B cell (primary cell): Measurements from ENCODE around the gene MIPOL1. TPM values are rescaled to one million over a fixed set of nuclear protein-coding genes. Genes with fewer than 3 reads are reported as not detected.

Experiments
- ATAC-seq: fragments of 200-7000 bp; cut with Tn5 transposase; one replicate; pipeline ENCODE4 v1.10.0; 2021; ENCODE audit warnings: low read depth, mild to moderate bottlenecking, moderate number of reproducible peaks, moderate library complexity
- CTCF ChIA-PET: fragments of 350-600 bp; sonication (Branson Sonifier 250); formaldehyde crosslinking; loops from one replicate; lab custom pipeline; 2021; ENCODE audit warnings: antibody characterized with exemption, inconsistent platforms; lab: Charles Lee
- POLR2A ChIA-PET: fragments of 350-600 bp; sonication (Branson Sonifier 250); formaldehyde crosslinking; loops from one replicate; lab custom pipeline; 2021; ENCODE audit warnings: antibody characterized with exemption; lab: Charles Lee
- DNase-seq: peaks from one replicate; pipeline ENCODE4 v3.0.0; 2013
- H2AFZ ChIP-seq: 2 replicates; pipeline ENCODE4 v1.6.1; 2012; ENCODE audit warnings: mild to moderate bottlenecking, low read depth, low read length; ENCODE audit not compliant: insufficient read depth, poor library complexity, severe bottlenecking
- H3K27ac ChIP-seq, 2 donors: 1 replicate in 1 of 2; 2 replicates in 1 of 2; pipeline ENCODE4 v1.5.1; 2012 to 2013; ENCODE audit warnings: low read length in 2 of 2, mild to moderate bottlenecking in 2 of 2, moderate library complexity in 1 of 2
- H3K27me3 ChIP-seq, 4 experiments: fragments of 200-600 bp in 1 of 4; sonication (generic) in 1 of 4; replicated peaks in 1 of 4; 1 replicate in 2 of 4; 2 replicates in 2 of 4; pipeline versions ENCODE4 v1.6.1 to v1.7.0; 2013 to 2016; ENCODE audit warnings: low read length in 3 of 4, mild to moderate bottlenecking in 2 of 4, mixed read lengths in 1 of 4, moderate library complexity in 1 of 4; ENCODE audit not compliant: insufficient read depth in 4 of 4, control insufficient read depth in 3 of 4; ENCODE audit errors: control extremely low read depth in 1 of 4
- H3K36me3 ChIP-seq, 2 experiments: replicated peaks in 1 of 2; 1 replicate in 1 of 2; 2 replicates in 1 of 2; pipeline versions ENCODE4 v1.6.1 to v1.7.1; 2013; ENCODE audit warnings: low read length in 1 of 2; ENCODE audit not compliant: insufficient read depth in 2 of 2, control insufficient read depth in 1 of 2; ENCODE audit errors: control extremely low read depth in 1 of 2, extremely low read depth in 1 of 2
- H3K4me1 ChIP-seq, 2 donors: fragments of 200-600 bp in 1 of 2; sonication (generic) in 1 of 2; 1 replicate in 1 of 2; 2 replicates in 1 of 2; pipeline versions ENCODE4 v1.5.1 to v1.6.1; 2013 to 2017; ENCODE audit warnings: low read length in 2 of 2; ENCODE audit not compliant: control insufficient read depth in 2 of 2, insufficient read depth in 2 of 2
- H3K4me2 ChIP-seq: replicated peaks from 2 replicates; pipeline ENCODE3; 2012; ENCODE audit warnings: mild to moderate bottlenecking, low read depth, low read length; ENCODE audit not compliant: poor library complexity, severe bottlenecking
- H3K4me3 ChIP-seq, 5 experiments: fragments of 200-600 bp in 1 of 5; sonication (generic) in 1 of 5; 1 replicate in 3 of 5; 2 replicates in 2 of 5; pipeline versions ENCODE4 v1.5.1 to v1.7.0; 2011 to 2016; ENCODE audit warnings: low read length in 4 of 5, mild to moderate bottlenecking in 4 of 5, low read depth in 2 of 5, control low read depth in 1 of 5, moderate library complexity in 1 of 5; ENCODE audit not compliant: insufficient read depth in 1 of 5; ENCODE audit errors: control extremely low read depth in 1 of 5, extremely low read depth in 1 of 5
- H3K79me2 ChIP-seq: fragments of 200-600 bp; sonication (generic); one replicate; pipeline ENCODE4 v1.6.0; 2016; ENCODE audit warnings: low read length; ENCODE audit not compliant: control insufficient read depth, insufficient read depth
- H3K9ac ChIP-seq: fragments of 200-600 bp; sonication (generic); 2 replicates; pipeline ENCODE4 v1.6.1; 2017; ENCODE audit warnings: mild to moderate bottlenecking, low read length, moderate library complexity
- H3K9me3 ChIP-seq, 3 donors: one replicate each; pipeline versions ENCODE4 v1.6.1 to v1.7.1; 2013; ENCODE audit warnings: low read length in 2 of 3; ENCODE audit not compliant: control insufficient read depth in 2 of 3, insufficient read depth in 1 of 3; ENCODE audit errors: control extremely low read depth in 1 of 3
- H4K20me1 ChIP-seq: 2 replicates; pipeline ENCODE4 v1.6.0; 2012; ENCODE audit warnings: mild to moderate bottlenecking, low read length; ENCODE audit not compliant: insufficient read depth, control insufficient read depth, poor library complexity, severe bottlenecking
- H3K27ac Mint-ChIP-seq: one replicate; pipeline ENCODE4 v1.8.0; 2021; ENCODE audit warnings: mixed read lengths
- H3K27me3 Mint-ChIP-seq: one replicate; pipeline ENCODE4 v1.8.0; 2021; ENCODE audit warnings: mixed read lengths
- H3K4me1 Mint-ChIP-seq: one replicate; pipeline ENCODE4 v1.8.0; 2021; ENCODE audit warnings: mixed read lengths
- H3K4me3 Mint-ChIP-seq: one replicate; pipeline ENCODE4 v1.8.0; 2021; ENCODE audit warnings: mixed read lengths
- H3K9me3 Mint-ChIP-seq: one replicate; pipeline ENCODE4 v1.8.0; 2022; ENCODE audit warnings: mixed read lengths; ENCODE audit not compliant: insufficient read depth
- CTCF ChIP-seq: fragments of 200-600 bp; IDR thresholded peaks from one replicate; pipeline ENCODE4 v1.8.0; 2022; ENCODE audit warnings: antibody characterized with exemption, mild to moderate bottlenecking
- EZH2 ChIP-seq: IDR thresholded peaks from 2 replicates; pipeline ENCODE4 v1.6.1; 2012; ENCODE audit warnings: borderline replicate concordance, low read depth, mild to moderate bottlenecking, moderate library complexity, low read length; ENCODE audit not compliant: insufficient read depth, poor library complexity, severe bottlenecking
- WGBS: methylation state at CpG from one replicate; pipeline ENCODE4 v1.1.5; 2013; ENCODE audit warnings: missing lambda C conversion rate; ENCODE audit not compliant: insufficient coverage; 5-methylcytosine and 5-hydroxymethylcytosine counted together
- intact Hi-C: fragments of 100-400 bp; cut with micrococcal nuclease; formaldehyde crosslinking; loops from one replicate; pipeline ENCODE4 v1.10.0; 2022
- polyA plus RNA-seq: library from polyadenylated mRNA; depleted of rRNA; stranded (reverse); fragments of >200 nt; gene quantifications from 2 replicates; pipeline ENCODE4 v1.2.3, GENCODE V29; 2012
- total RNA-seq, 2 donors: library from RNA; stranded (reverse); fragments of 120-200 nt in 1 of 2; gene quantifications; 1 replicate in 1 of 2; 2 replicates in 1 of 2; pipeline versions ENCODE4 v1.2.3 to v1.2.4, GENCODE V29; 2013 to 2022

The MIPOL1 gene
- total and polyA plus RNA-seq, 2 donors (not counting 1 experiment from before 2014, with no cell fraction given), result 0.17 TPM; not detected in 1

DNA sequence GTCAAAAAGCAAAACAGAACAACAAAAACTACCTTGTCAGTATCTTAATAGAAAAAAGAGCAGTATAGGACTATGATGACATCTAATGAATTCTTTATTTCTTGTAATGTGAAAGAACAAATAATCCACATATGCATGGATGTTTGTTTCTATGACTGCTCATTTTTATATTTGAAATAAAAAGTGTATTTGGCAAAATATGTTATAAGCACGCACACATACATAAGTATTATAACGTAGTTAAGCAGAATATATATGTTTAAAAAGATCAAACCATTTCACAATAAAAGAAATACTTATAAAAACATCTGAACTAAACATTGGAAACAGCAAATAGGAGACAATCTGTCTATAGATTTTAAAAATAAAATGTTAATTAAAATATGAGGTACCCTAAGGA lies 74.8 kb downstream of the MIPOL1 start:
- H3K9me3 ChIP-seq, result no peaks in the 10 kb centered on the region

DNA sequence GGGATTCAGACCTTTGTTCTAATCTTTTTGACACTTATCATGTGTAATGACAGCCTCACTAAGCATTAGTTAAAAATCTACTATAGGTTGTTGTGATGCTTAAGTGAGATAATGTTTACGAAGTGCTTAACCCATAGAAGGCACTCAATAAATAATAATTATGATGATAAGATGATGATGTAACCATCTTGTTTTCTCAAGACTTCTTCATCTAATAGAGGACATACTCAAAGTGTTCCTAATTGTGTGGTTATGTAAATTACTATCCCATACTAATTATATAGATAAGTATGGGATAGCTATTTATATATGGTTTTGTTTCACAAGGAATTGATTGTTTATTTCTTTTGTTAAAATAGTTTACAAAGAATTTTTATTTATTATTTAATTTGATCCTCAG lies 76.9 kb downstream of the MIPOL1 start:
- H3K27me3 ChIP-seq, result no peaks in the 10 kb centered on the region
- no peaks in the 10 kb centered on the region for H4K20me1 ChIP-seq
- intact Hi-C loops, result no loop called here
- H3K4me1 ChIP-seq, result no peaks in the 10 kb centered on the region
- no peak overlapping the region for H3K4me3 ChIP-seq
- no peak overlapping the region for H3K9ac ChIP-seq
- DNase-seq (no peak), ATAC-seq (no peak)
- no peak overlapping the region for H3K4me2 ChIP-seq
- no peaks in the 10 kb centered on the region for H3K79me2 ChIP-seq
- TF ChIP-seq CTCF (no peak), EZH2 (no peak)
- whole genome bisulfite sequencing, result no CpG with 5 or more reads among the region's 1 CpG
- ChIA-PET POLR2A (no interaction called here), CTCF (no interaction called here)
- no peaks in the 10 kb centered on the region for H3K9me3 ChIP-seq
- Mint-ChIP-seq H3K4me3 (no peak overlapping the region), H3K9me3 (no peaks in the 10 kb centered on the region), H3K4me1 (no peaks in the 10 kb centered on the region), H3K27me3 (no peaks in the 10 kb centered on the region), H3K27ac (no peak overlapping the region)
- H3K27ac ChIP-seq, result no peak overlapping the region
- H2AFZ ChIP-seq, result no peak overlapping the region
- H3K36me3 ChIP-seq, result no peaks in the 10 kb centered on the region

More for the DNA sequence above, 74.8 kb downstream of the MIPOL1 start:
- Histone ChIP-seq H3K9ac (no peak overlapping the region), H3K27ac (no peak overlapping the region), H3K4me2 (no peak overlapping the region), H2AFZ (no peak overlapping the region), H3K36me3 (no peaks in the 10 kb centered on the region), H3K79me2 (no peaks in the 10 kb centered on the region), H3K4me1 (no peaks in the 10 kb centered on the region), H3K4me3 (no peak overlapping the region), H4K20me1 (no peaks in the 10 kb centered on the region), H3K27me3 (no peaks in the 10 kb centered on the region)
- no peaks in the 10 kb centered on the region for H3K27me3 Mint-ChIP-seq
- H3K27ac Mint-ChIP-seq, result no peak overlapping the region
- no peak for ATAC-seq
- no peak overlapping the region for H3K4me3 Mint-ChIP-seq
- CTCF ChIA-PET, result no interaction called here
- TF ChIP-seq CTCF (no peak), EZH2 (no peak)
- no peaks in the 10 kb centered on the region for H3K4me1 Mint-ChIP-seq
- no peaks in the 10 kb centered on the region for H3K9me3 Mint-ChIP-seq
- POLR2A ChIA-PET, result no interaction called here
- no CpG with 5 or more reads among the region's 2 CpGs for WGBS
- intact Hi-C loops, result no loop called here
- DNase-seq, result no peak
